CD4-positive, alpha-beta memory T cell (primary cell): Measurements from ENCODE around the gene PEPD. TPM values are rescaled to one million over a fixed set of nuclear protein-coding genes. Genes with fewer than 3 reads are reported as not detected.
"Not testable (repeated sequence)": the region's sequence is repeated elsewhere in the genome, so short reads cannot be mapped to it uniquely, and the experiment has no call there.

Source experiments
- CTCF ChIA-PET: fragments of 350-600 bp; sonication (Branson Sonifier 250); formaldehyde crosslinking; loops from one replicate; lab custom pipeline; 2021; ENCODE audit warnings: inconsistent platforms; ENCODE audit not compliant: partially characterized antibody; lab: Charles Lee
- POLR2A ChIA-PET: fragments of 350-600 bp; sonication (Branson Sonifier 250); formaldehyde crosslinking; loops from one replicate; lab custom pipeline; 2021; ENCODE audit not compliant: partially characterized antibody; lab: Charles Lee
- DNase-seq, 5 donors: peaks; one replicate each; pipeline versions ENCODE4 v3.0.0 to v3.0.0-alpha.2; 2020 to 2022; ENCODE audit warnings: mixed read lengths in 1 of 5
- H3K27ac ChIP-seq: one replicate; pipeline ENCODE4 v1.7.0; 2013; ENCODE audit warnings: low read depth, low read length
- H3K27me3 ChIP-seq: 2 replicates; pipeline ENCODE4 v1.7.0; 2013; ENCODE audit warnings: mild to moderate bottlenecking, low read length, moderate library complexity; ENCODE audit not compliant: insufficient read depth
- H3K36me3 ChIP-seq: 2 replicates; pipeline ENCODE4 v1.7.0; 2013; ENCODE audit warnings: mild to moderate bottlenecking, low read length, moderate library complexity; ENCODE audit not compliant: insufficient read depth
- H3K4me1 ChIP-seq: 2 replicates; pipeline ENCODE4 v1.7.0; 2013; ENCODE audit warnings: mild to moderate bottlenecking, low read length, moderate library complexity; ENCODE audit not compliant: insufficient read depth
- H3K4me3 ChIP-seq, 2 donors: one replicate each; pipeline ENCODE4 v1.7.0; 2013; ENCODE audit warnings: low read length in 2 of 2, mild to moderate bottlenecking in 1 of 2
- H3K9me3 ChIP-seq, 2 donors: one replicate each; pipeline ENCODE4 v1.7.0; 2013; ENCODE audit warnings: low read length in 2 of 2, control low read depth in 1 of 2; ENCODE audit not compliant: control insufficient read depth in 1 of 2
- H3K27ac Mint-ChIP-seq, 7 donors: one replicate each; pipeline ENCODE4 v1.8.0; 2020 to 2021; ENCODE audit warnings: mixed read lengths in 7 of 7, mild to moderate bottlenecking in 6 of 7, inconsistent platforms in 3 of 7, moderate library complexity in 3 of 7
- H3K27me3 Mint-ChIP-seq, 2 donors: one replicate each; pipeline ENCODE4 v1.8.0; 2020 to 2021; ENCODE audit warnings: mixed read lengths in 2 of 2
- H3K36me3 Mint-ChIP-seq, 2 donors: one replicate each; pipeline ENCODE4 v1.8.0; 2020 to 2021; ENCODE audit warnings: mixed read lengths in 2 of 2, inconsistent platforms in 1 of 2, mild to moderate bottlenecking in 1 of 2
- H3K4me1 Mint-ChIP-seq, 4 donors: one replicate each; pipeline ENCODE4 v1.8.0; 2020 to 2021; ENCODE audit warnings: mixed read lengths in 4 of 4, mild to moderate bottlenecking in 1 of 4
- H3K4me3 Mint-ChIP-seq, 8 donors: one replicate each; pipeline ENCODE4 v1.8.0; 2020 to 2021; ENCODE audit warnings: mixed read lengths in 8 of 8, mild to moderate bottlenecking in 7 of 8, moderate library complexity in 6 of 8, inconsistent platforms in 3 of 8
- H3K9me3 Mint-ChIP-seq, 8 donors: one replicate each; pipeline ENCODE4 v1.8.0; 2020 to 2021; ENCODE audit warnings: mixed read lengths in 8 of 8, mild to moderate bottlenecking in 5 of 8, inconsistent platforms in 3 of 8, moderate library complexity in 1 of 8
- intact Hi-C: fragments of 100-400 bp; cut with micrococcal nuclease; formaldehyde crosslinking; loops from one replicate; pipeline ENCODE4 v1.15.1; 2023
- polyA plus RNA-seq, 2 donors: library from polyadenylated mRNA; unstranded; fragments of 300-500 nt; fragmentation: Illumina TruSeq; gene quantifications; one replicate each; pipeline ENCODE4 v1.2.3, GENCODE V29; 2021
- total RNA-seq, 2 experiments: library from RNA; stranded (reverse); gene quantifications; one replicate each; pipeline ENCODE4 v1.2.3, GENCODE V29; 2021

The PEPD gene
- total and polyA plus RNA-seq, 4 experiments from 2014 or later: 27.6 to 213 (median 77.8) TPM

DNA sequence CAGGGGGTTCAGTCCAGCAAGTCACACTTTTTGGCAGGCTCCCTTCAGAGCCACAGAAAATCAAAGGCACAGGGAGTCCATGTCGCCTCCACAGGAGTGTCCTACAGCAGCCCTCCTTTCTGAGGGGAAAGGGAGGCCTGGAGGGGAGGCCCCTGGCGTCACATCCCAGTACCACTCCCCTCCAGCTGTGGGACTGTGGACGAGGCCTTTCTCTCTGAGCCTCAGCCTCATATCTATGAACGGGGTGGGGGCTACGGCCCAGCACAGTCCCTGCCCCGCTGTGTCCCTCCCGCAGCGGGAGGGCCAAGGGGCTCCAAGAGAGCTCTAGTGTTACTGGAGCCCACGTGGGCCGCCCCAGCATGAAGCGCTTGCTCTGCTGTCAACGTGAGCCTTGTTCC, 23.8 kb downstream of the PEPD start:
- H3K4me3 ChIP-seq: no peak overlapping the region
- peaks cover 6% of the 10 kb centered on the region for H3K36me3 ChIP-seq
- intact Hi-C loops: no loop called here
- CTCF ChIA-PET: no interaction called here
- Mint-ChIP-seq H3K36me3 (peaks cover 19 to 29% of the 10 kb centered on the region in 2 donors), H3K27ac (no peak overlapping the region), H3K27me3 (no peaks in the 10 kb centered on the region), H3K9me3 (peaks cover 0 to 2% (median 0%) of the 10 kb centered on the region in 8 donors), H3K4me1 (peaks cover 0 to 3% (median 0%) of the 10 kb centered on the region in 4 donors), H3K4me3 (no peak overlapping the region)
- DNase-seq: no peak
- POLR2A ChIA-PET: no interaction called here
- H3K27me3 ChIP-seq: no peaks in the 10 kb centered on the region
- no peak overlapping the region for H3K27ac ChIP-seq
- no peaks in the 10 kb centered on the region for H3K4me1 ChIP-seq
- no peaks in the 10 kb centered on the region for H3K9me3 ChIP-seq

DNA sequence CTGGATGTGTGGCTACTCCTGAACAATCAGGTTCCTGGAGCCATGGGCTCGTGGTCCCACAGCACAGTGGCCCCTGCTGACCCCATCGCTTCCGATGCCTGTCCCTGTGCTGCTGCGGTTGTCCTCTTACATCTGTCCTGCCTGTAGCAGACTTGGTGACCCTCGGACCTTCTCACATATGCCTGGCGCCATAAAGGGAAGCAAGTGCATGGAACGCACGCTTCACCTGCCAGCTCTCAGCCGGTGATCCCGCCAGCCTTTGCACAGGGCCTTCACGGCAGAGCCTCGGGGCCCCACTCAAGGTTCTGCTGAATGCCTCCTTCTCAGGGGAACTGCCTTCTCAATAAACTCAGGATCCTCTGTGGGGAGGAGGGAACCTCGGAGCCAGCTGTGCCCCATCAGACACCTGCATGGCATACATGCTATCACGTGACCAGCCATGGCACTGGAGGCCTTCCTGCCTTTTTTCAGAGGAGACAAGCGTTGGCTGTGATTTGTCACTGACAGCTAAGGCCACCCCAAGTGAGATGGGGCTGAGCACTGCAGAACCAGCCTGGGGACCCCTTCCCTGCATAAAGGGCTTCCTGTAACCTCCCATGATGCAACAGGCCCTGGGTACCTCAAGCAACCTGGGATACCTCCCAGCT, 24.3 kb downstream of the PEPD start:
- Histone ChIP-seq H3K36me3 (peaks cover 6% of the 10 kb centered on the region), H3K27ac (no peak overlapping the region), H3K4me1 (no peaks in the 10 kb centered on the region), H3K4me3 (no peak overlapping the region), H3K27me3 (no peaks in the 10 kb centered on the region), H3K9me3 (no peaks in the 10 kb centered on the region)
- Mint-ChIP-seq H3K36me3 (peaks cover 16 to 29% of the 10 kb centered on the region in 2 donors), H3K27ac (no peak overlapping the region), H3K4me3 (no peak overlapping the region), H3K27me3 (no peaks in the 10 kb centered on the region), H3K9me3 (peaks cover 0 to 2% (median 0%) of the 10 kb centered on the region in 8 donors), H3K4me1 (no peaks in the 10 kb centered on the region)
- CTCF ChIA-PET: no interaction called here
- intact Hi-C loops: no loop called here
- no peak for DNase-seq
- POLR2A ChIA-PET: no interaction called here

- ChIA-PET CTCF (interaction anchor here (0.7 kb wide), 1 partner anchor 370 kb away, joined by 4 read pairs; no protein-coding TSS in a partner anchor), POLR2A (no interaction called here)
- Mint-ChIP-seq H3K4me1 (no peaks in the 10 kb centered on the region), H3K27me3 (no peaks in the 10 kb centered on the region), H3K4me3 (no peak overlapping the region), H3K9me3 (peaks cover 0 to 2% (median 0%) of the 10 kb centered on the region in 8 donors), H3K27ac (no peak overlapping the region), H3K36me3 (peaks cover 16 to 28% of the 10 kb centered on the region in 2 donors)
- Histone ChIP-seq H3K4me3 (no peak overlapping the region), H3K9me3 (no peaks in the 10 kb centered on the region), H3K27ac (no peak overlapping the region), H3K4me1 (no peaks in the 10 kb centered on the region), H3K27me3 (no peaks in the 10 kb centered on the region), H3K36me3 (peaks cover 6% of the 10 kb centered on the region)
- intact Hi-C loops: no loop called here
- DNase-seq: no peak
Observed at GRCh38 chr19:33496038-33496895, 25.3 kb downstream of the PEPD start.

DNA sequence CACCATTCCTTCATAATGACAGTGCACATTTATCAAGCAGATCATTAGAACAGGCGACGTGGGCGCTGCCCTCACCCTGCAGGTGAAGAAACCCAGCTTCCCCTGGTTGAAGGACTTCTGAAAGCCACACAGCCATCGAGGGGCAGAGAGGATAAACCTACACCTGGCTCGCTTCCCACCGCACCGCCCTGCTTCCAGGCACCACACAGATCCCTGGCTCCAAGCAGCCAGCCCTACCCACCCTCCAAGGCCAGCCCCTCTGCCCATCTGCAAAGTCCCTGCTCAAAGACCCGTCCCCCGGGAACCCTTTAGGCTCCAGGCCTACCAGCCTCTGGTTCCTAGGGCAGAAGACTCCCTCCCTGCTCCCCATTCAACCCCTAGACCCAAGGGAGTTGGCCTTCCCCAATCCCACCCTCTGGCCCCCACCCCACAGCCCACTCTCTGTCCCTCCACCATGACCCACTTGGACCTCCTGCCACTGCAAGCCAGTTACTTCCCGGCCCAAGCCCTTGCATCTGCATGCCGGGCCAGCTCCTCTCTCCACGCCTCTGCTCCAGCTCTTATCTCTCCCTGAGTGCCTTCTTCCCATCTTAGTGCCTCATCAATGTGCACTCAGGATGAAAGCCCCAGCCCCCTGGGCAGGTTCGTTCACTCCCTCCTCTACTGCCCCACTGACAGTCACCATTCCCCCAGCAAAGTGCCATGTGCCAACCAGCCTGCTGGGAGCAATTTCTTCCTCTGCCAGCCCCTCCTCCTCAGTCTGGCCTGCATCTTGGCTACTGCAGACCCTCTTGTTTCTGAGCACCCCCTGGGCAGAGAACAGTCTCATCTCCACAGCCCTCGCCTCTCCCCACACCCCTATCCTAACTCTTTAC, 28.0 kb downstream of the PEPD start:
- H3K27me3 Mint-ChIP-seq: no peaks in the 10 kb centered on the region
- DNase-seq: no peak
- Histone ChIP-seq H3K36me3 (no peaks in the 10 kb centered on the region), H3K27ac (no peak overlapping the region), H3K9me3 (no peaks in the 10 kb centered on the region), H3K4me1 (no peaks in the 10 kb centered on the region), H3K4me3 (no peak overlapping the region), H3K27me3 (no peaks in the 10 kb centered on the region)
- H3K4me1 Mint-ChIP-seq: no peaks in the 10 kb centered on the region
- peaks cover 0 to 2% (median 0%) of the 10 kb centered on the region in 8 donors for H3K9me3 Mint-ChIP-seq
- H3K4me3 Mint-ChIP-seq: no peak overlapping the region
- POLR2A ChIA-PET: no interaction called here
- peaks cover 8 to 21% of the 10 kb centered on the region in 2 donors for H3K36me3 Mint-ChIP-seq
- H3K27ac Mint-ChIP-seq: peak overlapping the region in 2 of 7 donors; percentile 46 to 56
- intact Hi-C loops: no loop called here
- CTCF ChIA-PET: no interaction called here

- intact Hi-C loops: no loop called here
- H3K9me3 Mint-ChIP-seq: peaks cover 0 to 2% (median 0%) of the 10 kb centered on the region in 8 donors
- H3K4me3 Mint-ChIP-seq: no peak overlapping the region
- no peaks in the 10 kb centered on the region for H3K27me3 Mint-ChIP-seq
- H3K4me1 ChIP-seq: no peaks in the 10 kb centered on the region
- ChIA-PET CTCF (no interaction called here), POLR2A (no interaction called here)
- no peaks in the 10 kb centered on the region for H3K36me3 ChIP-seq
- H3K9me3 ChIP-seq: no peaks in the 10 kb centered on the region
- peaks cover 8 to 19% of the 10 kb centered on the region in 2 donors for H3K36me3 Mint-ChIP-seq
- no peaks in the 10 kb centered on the region for H3K4me1 Mint-ChIP-seq
- peak overlapping the region in 1 of 7 donors; percentile 57 for H3K27ac Mint-ChIP-seq
- DNase-seq: no peak
- H3K4me3 ChIP-seq: no peak overlapping the region
- no peak overlapping the region for H3K27ac ChIP-seq
- no peaks in the 10 kb centered on the region for H3K27me3 ChIP-seq
Observed at GRCh38 chr19:33492951-33493350, 28.6 kb downstream of the PEPD start.

- ChIA-PET POLR2A (no interaction called here), CTCF (no interaction called here)
- H3K36me3 ChIP-seq: no peaks in the 10 kb centered on the region
- peak overlapping the region in 1 of 7 donors; percentile 12 for H3K27ac Mint-ChIP-seq
- no peaks in the 10 kb centered on the region for H3K4me1 ChIP-seq
- no peaks in the 10 kb centered on the region for H3K27me3 Mint-ChIP-seq
- DNase-seq: no peak
- no peaks in the 10 kb centered on the region for H3K4me1 Mint-ChIP-seq
- H3K9me3 Mint-ChIP-seq: peaks cover 0 to 2% (median 0%) of the 10 kb centered on the region in 8 donors
- intact Hi-C loops: no loop called here
- H3K36me3 Mint-ChIP-seq: peaks cover 8 to 16% of the 10 kb centered on the region in 2 donors
- no peak overlapping the region for H3K4me3 ChIP-seq
- H3K27me3 ChIP-seq: no peaks in the 10 kb centered on the region
- no peak overlapping the region for H3K27ac ChIP-seq
- H3K9me3 ChIP-seq: no peaks in the 10 kb centered on the region
- H3K4me3 Mint-ChIP-seq: no peak overlapping the region
Observed at GRCh38 chr19:33492090-33492489, 29.5 kb downstream of the PEPD start.

- DNase-seq, H3K27ac Mint-ChIP-seq, H3K27ac ChIP-seq, POLR2A ChIA-PET, H3K4me1 Mint-ChIP-seq, H3K9me3 Mint-ChIP-seq, H3K9me3 ChIP-seq, H3K4me3 Mint-ChIP-seq, CTCF ChIA-PET, H3K4me3 ChIP-seq, H3K27me3 ChIP-seq, H3K27me3 Mint-ChIP-seq, intact Hi-C loops, H3K36me3 ChIP-seq, H3K4me1 ChIP-seq: not testable (repeated sequence)
- peaks cover 12 to 18% of the 10 kb centered on the region in 2 donors for H3K36me3 Mint-ChIP-seq
Observed at GRCh38 chr19:33490596-33490995, 31.0 kb downstream of the PEPD start.
